HG02763 (cell line): ENCODE measurements around the gene LBH.

Experiments
- ATAC-seq: cut with Tn5 transposase; IDR thresholded peaks from one replicate; pipeline ENCODE4 v1.9.1; 2021; ENCODE audit warnings: mild to moderate bottlenecking, moderate library complexity; ENCODE audit not compliant: unreplicated experiment

LBH gene

GRCh38 chr2:30234180-30234971 is 3.0 kb downstream of the LBH start:
- ATAC-seq: no peak

GRCh38 chr2:30235008-30235655 is 3.8 kb downstream of the LBH start:
- no peak for ATAC-seq

- ATAC-seq: no peak
Observed at GRCh38 chr2:30235859-30236535, 4.7 kb downstream of the LBH start.

- no peak for ATAC-seq
Observed at GRCh38 chr2:30236591-30237238, 5.4 kb downstream of the LBH start.

GRCh38 chr2:30237239-30237965 is 6.1 kb downstream of the LBH start:
- no peak for ATAC-seq

- no peak for ATAC-seq
Observed at GRCh38 chr2:30237966-30238800, 6.8 kb downstream of the LBH start.

- ATAC-seq: no peak
Observed at GRCh38 chr2:30239308-30239985, 8.1 kb downstream of the LBH start.

GRCh38 chr2:30239986-30240752 is 8.8 kb downstream of the LBH start:
- no peak for ATAC-seq

GRCh38 chr2:30243231-30243630 is 11.9 kb downstream of the LBH start:
- no peak for ATAC-seq

GRCh38 chr2:30245364-30245763 is 14.0 kb downstream of the LBH start:
- no peak for ATAC-seq

- ATAC-seq: no peak
Observed at GRCh38 chr2:30248791-30249190, 17.5 kb downstream of the LBH start.

- no peak for ATAC-seq
Observed at GRCh38 chr2:30249354-30249753, 18.0 kb downstream of the LBH start.

- no peak for ATAC-seq
Observed at GRCh38 chr2:30250421-30250820, 19.1 kb downstream of the LBH start.

- no peak for ATAC-seq
Observed at GRCh38 chr2:30252723-30253701, 21.7 kb downstream of the LBH start.

- no peak for ATAC-seq
Observed at GRCh38 chr2:30253873-30254684, 22.7 kb downstream of the LBH start.

- no peak for ATAC-seq
Observed at GRCh38 chr2:30254685-30255001, 23.3 kb downstream of the LBH start.

- ATAC-seq: no peak
Observed at GRCh38 chr2:30255026-30255425, 23.7 kb downstream of the LBH start.
